Activated CD4-positive, CD25-positive, alpha-beta regulatory T cell treated with anti-CD3 and anti-CD28 coated beads, Interleukin-2, amount 50 U/mL, for 72 hours (primary cell): ENCODE measurements around the gene ZBTB16.
"Not testable (repeated sequence)": the region's sequence is repeated elsewhere in the genome, so short reads cannot be mapped to it uniquely, and the experiment has no call there.

Experiments used
- DNase-seq: peaks from one replicate; pipeline ENCODE4 v3.0.0; 2021

ZBTB16 gene

GRCh38 chr11:114044042-114044871 is 15.3 kb upstream of the ZBTB16 start:
- no peak for DNase-seq

GRCh38 chr11:114047327-114047726 is 12.2 kb upstream of the ZBTB16 start:
- no peak for DNase-seq

- no peak for DNase-seq
Measured at GRCh38 chr11:114049050-114049449, 10.5 kb upstream of the ZBTB16 start.

- DNase-seq, result not testable (repeated sequence)
Measured at GRCh38 chr11:114049766-114050165, 9.7 kb upstream of the ZBTB16 start.

- DNase-seq, result no peak
Measured at GRCh38 chr11:114050258-114050927, 9.1 kb upstream of the ZBTB16 start.

- no peak for DNase-seq
Measured at GRCh38 chr11:114051558-114051957, 8.0 kb upstream of the ZBTB16 start.

- DNase-seq, result no peak
Measured at GRCh38 chr11:114052160-114052559, 7.4 kb upstream of the ZBTB16 start.

GRCh38 chr11:114053406-114053805 is 6.1 kb upstream of the ZBTB16 start:
- no peak for DNase-seq

GRCh38 chr11:114054806-114055205 is 4.7 kb upstream of the ZBTB16 start:
- no peak for DNase-seq

- no peak for DNase-seq
Measured at GRCh38 chr11:114056409-114056808, 3.1 kb upstream of the ZBTB16 start.

GRCh38 chr11:114057147-114057546 is 2.4 kb upstream of the ZBTB16 start:
- no peak for DNase-seq

GRCh38 chr11:114057605-114058004 is 1.9 kb upstream of the ZBTB16 start:
- DNase-seq, result no peak

- DNase-seq, result no peak
Measured at GRCh38 chr11:114058026-114058706, 1.3 kb upstream of the ZBTB16 start.

GRCh38 chr11:114058871-114059277 is 637 bp upstream of the ZBTB16 start:
- no peak for DNase-seq

- no peak for DNase-seq
Measured at GRCh38 chr11:114059984-114060391, 477 bp downstream of the ZBTB16 start.

GRCh38 chr11:114060392-114061047 is 1.0 kb downstream of the ZBTB16 start:
- peak; percentile 42 for DNase-seq

- DNase-seq, result no peak
Measured at GRCh38 chr11:114061048-114061680, 1.7 kb downstream of the ZBTB16 start.

GRCh38 chr11:114061681-114062049 is 2.2 kb downstream of the ZBTB16 start:
- DNase-seq, result no peak

GRCh38 chr11:114062272-114062671 is 2.8 kb downstream of the ZBTB16 start:
- DNase-seq, result no peak

GRCh38 chr11:114063149-114063828 is 3.8 kb downstream of the ZBTB16 start:
- DNase-seq, result no peak

GRCh38 chr11:114063829-114064201 is 4.3 kb downstream of the ZBTB16 start:
- DNase-seq, result no peak

- no peak for DNase-seq
Measured at GRCh38 chr11:114064216-114064615, 4.7 kb downstream of the ZBTB16 start.
